ENCODE results near the gene YBEY.

DNA sequence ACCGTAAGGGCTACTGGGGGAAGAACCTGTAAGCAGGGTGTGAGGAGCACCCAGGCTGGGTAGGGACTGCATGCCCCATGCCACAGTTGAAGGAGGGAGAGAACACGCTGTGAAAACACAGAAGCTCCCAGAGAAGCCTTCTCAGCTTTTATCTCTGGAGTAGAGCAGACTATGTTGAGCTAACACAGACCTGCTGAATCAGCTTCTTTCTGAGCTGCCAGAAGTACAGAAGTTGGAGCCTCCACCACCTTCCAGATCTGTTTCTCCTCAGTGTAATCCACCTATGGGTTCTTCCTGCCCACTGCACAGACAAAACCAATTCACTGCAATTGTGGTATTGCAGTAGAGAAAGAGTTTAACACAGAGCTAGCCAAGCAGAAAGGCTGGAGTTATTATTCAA is 5.4 kb downstream of the YBEY start:
- TF ChIP-seq, protein P1, sequence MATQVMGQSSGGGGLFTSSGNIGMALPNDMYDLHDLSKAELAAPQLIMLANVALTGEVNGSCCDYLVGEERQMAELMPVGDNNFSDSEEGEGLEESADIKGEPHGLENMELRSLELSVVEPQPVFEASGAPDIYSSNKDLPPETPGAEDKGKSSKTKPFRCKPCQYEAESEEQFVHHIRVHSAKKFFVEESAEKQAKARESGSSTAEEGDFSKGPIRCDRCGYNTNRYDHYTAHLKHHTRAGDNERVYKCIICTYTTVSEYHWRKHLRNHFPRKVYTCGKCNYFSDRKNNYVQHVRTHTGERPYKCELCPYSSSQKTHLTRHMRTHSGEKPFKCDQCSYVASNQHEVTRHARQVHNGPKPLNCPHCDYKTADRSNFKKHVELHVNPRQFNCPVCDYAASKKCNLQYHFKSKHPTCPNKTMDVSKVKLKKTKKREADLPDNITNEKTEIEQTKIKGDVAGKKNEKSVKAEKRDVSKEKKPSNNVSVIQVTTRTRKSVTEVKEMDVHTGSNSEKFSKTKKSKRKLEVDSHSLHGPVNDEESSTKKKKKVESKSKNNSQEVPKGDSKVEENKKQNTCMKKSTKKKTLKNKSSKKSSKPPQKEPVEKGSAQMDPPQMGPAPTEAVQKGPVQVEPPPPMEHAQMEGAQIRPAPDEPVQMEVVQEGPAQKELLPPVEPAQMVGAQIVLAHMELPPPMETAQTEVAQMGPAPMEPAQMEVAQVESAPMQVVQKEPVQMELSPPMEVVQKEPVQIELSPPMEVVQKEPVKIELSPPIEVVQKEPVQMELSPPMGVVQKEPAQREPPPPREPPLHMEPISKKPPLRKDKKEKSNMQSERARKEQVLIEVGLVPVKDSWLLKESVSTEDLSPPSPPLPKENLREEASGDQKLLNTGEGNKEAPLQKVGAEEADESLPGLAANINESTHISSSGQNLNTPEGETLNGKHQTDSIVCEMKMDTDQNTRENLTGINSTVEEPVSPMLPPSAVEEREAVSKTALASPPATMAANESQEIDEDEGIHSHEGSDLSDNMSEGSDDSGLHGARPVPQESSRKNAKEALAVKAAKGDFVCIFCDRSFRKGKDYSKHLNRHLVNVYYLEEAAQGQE (IDR thresholded peaks at IDR 0.05; ENCODE audit: borderline replicate concordance in 1 of 2, low read depth in 1 of 2, low read length in 2 of 2) = no peak
- TF ChIP-seq SIN3A (IDR thresholded peaks at IDR 0.05; ENCODE audit: borderline replicate concordance, low read depth, low read length) (no peak), RBM39 (IDR thresholded peaks at IDR 0.05; ENCODE audit: low read depth, low read length, poor library complexity, severe bottlenecking) (no peak), ZNF816 (CRISPR knock-in tag; IDR thresholded peaks at IDR 0.05; ENCODE audit: borderline replicate concordance) (no peak), CREB1 (IDR thresholded peaks at IDR 0.05) (no peak), CREB1 (CRISPR knock-in tag; IDR thresholded peaks at IDR 0.05) (no peak), MED13 (CRISPR knock-in tag; IDR thresholded peaks at IDR 0.05) (no peak), ZBTB7A (CRISPR knock-in tag; IDR thresholded peaks at IDR 0.05) (no peak)
- TF ChIP-seq, protein P2, sequence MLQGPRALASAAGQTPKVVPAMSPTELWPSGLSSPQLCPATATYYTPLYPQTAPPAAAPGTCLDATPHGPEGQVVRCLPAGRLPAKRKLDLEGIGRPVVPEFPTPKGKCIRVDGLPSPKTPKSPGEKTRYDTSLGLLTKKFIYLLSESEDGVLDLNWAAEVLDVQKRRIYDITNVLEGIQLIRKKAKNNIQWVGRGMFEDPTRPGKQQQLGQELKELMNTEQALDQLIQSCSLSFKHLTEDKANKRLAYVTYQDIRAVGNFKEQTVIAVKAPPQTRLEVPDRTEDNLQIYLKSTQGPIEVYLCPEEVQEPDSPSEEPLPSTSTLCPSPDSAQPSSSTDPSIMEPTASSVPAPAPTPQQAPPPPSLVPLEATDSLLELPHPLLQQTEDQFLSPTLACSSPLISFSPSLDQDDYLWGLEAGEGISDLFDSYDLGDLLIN (CRISPR knock-in tag; IDR thresholded peaks at IDR 0.05; ENCODE audit: borderline replicate concordance) = no peak
